Omental fat pad (tissue), 4 donors: ENCODE measurements around the gene GARS1. TPM values are rescaled to one million over a fixed set of nuclear protein-coding genes. Genes with fewer than 3 reads are reported as not detected.

Source experiments
- ATAC-seq: fragments of 150-250 bp; one replicate; pipeline ENCODE4 v1.9.1; 2016; ENCODE audit warnings: mild to moderate bottlenecking, moderate library complexity; ENCODE audit not compliant: low FRiP score
- DNase-seq: peaks from one replicate; pipeline ENCODE4 v3.0.0-alpha.2; 2019; ENCODE audit warnings: low spot score
- CTCF ChIP-seq, 3 donors: fragments of 450-650 bp; IDR thresholded peaks; one replicate each; pipeline ENCODE4 v1.5.1; 2016 to 2017; ENCODE audit warnings: antibody characterized with exemption in 3 of 3, mild to moderate bottlenecking in 3 of 3, moderate library complexity in 2 of 3
- total RNA-seq, 4 donors: library from RNA; depleted of rRNA; stranded (reverse); fragments of >200 nt; gene quantifications; one replicate each; pipeline ENCODE4 v1.1.0, GENCODE V29; 2016

GARS1 gene
- total RNA-seq, 4 donors from 2014 or later: 66.8 to 136 (median 105) TPM

DNA sequence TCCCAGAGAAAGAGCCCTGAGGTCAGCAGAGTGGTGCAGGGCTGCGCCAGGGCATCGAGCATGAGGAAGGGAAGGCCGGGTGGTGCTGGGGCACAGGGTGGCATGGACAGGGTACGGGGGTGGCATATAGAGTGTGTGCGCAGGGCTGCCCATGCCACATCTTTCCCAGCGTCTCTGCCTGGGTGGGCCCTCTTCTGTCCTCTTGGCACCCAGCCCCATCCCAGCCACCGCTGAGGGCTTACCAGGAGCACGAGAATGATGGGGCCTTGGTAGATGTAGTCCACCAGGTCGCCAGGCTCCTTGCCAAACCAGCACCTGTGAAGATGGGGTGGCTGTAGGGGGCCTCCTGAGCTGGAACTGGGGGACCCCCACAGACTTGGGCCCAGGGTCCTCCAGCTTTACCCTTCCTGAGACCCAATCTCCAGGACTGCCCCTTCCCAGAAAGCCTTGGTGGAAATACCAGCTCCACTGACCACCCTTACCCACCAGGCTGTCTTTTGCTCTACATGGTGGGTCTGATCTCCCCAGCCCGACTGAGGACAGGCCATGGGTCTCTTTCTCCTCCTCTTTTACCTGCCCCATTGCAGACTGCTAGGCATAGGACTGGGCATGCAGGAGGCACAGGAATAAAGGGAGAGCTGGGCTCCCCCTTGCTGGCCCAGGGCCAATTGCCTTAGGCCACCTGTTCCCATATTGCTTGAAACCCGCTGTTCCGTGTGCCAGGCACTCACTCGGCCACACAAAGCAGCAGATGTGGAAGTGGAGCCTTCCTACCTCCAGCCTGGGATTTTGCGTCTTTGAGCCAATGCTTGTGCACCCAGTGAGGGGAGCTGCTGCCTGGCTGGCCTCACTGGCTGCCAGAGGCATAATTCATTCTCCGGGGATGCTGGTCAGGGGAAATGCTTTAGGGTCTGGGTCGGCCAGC, 65.9 kb downstream of the GARS1 start:
- ATAC-seq: no peak
- TF ChIP-seq CTCF (IDR thresholded peaks at IDR 0.05): no peak
- DNase-seq: no peak

DNA sequence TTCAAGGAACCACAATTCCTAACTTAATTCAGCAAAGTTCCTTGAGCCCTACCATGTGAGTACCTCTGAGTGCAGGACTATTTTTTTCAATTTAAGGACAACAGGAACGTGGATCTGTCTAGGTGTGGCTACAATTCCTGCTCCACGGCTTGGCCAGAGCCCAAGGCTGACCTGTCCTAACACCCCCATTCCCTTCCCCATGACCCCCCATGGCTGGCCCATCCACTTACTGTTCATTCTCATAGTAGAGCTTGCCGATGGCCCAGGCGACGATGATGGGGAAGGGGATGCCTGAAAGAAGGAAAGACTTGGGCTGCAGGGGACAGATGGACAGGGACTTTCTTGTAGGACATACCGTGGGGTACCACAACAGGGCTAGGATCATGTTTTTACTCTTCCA, 67.2 kb downstream of the GARS1 start:
- DNase-seq (no peak), ATAC-seq (no peak)
- TF ChIP-seq CTCF (IDR thresholded peaks at IDR 0.05): no peak

- no peak for TF ChIP-seq CTCF (IDR thresholded peaks at IDR 0.05)
- DNase-seq (no peak), ATAC-seq (no peak)
Observed at GRCh38 chr7:30662431-30662939, 67.8 kb downstream of the GARS1 start.

DNA sequence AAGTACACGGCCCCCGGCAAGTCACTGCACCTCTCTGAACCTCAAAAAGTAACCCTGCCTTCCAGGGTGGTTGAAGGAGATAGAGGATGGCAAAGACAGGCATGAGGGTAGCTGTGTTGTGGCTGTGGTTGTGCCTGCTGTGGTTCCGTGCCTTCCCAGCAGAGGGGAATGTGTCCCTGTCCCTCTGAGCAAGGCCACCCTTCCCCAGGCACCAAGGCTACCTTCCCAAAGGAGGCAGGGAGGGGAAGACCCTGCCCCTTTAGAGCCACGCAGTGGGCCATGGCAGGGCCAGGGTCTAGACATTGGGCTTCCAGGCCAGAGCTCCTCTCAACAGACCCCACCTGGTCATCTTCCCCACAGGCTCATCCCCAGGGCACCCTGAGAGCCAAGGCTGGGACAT, 68.7 kb downstream of the GARS1 start:
- no peak for ATAC-seq
- TF ChIP-seq CTCF (IDR thresholded peaks at IDR 0.05): no peak

GRCh38 chr7:30664184-30664885, 69.7 kb downstream of the GARS1 start:
- no peak for ATAC-seq
- TF ChIP-seq CTCF (IDR thresholded peaks at IDR 0.05): no peak
- DNase-seq: no peak

More for the DNA sequence above, 68.7 kb downstream of the GARS1 start:
- no peak for DNase-seq

- ATAC-seq: no peak
- no peak for DNase-seq
- no peak for TF ChIP-seq CTCF (IDR thresholded peaks at IDR 0.05)
Observed at GRCh38 chr7:30665043-30665442, 70.4 kb downstream of the GARS1 start.
